GM18951 (cell line): Measurements from ENCODE around the gene CD300LD.
"Not testable (repeated sequence)": the region's sequence is repeated elsewhere in the genome, so short reads cannot be mapped to it uniquely, and the experiment has no call there.

Source experiments
- POLR2A ChIP-seq: IDR thresholded peaks from 4 replicates; pipeline ENCODE4 v1.6.1; 2011; ENCODE audit warnings: mild to moderate bottlenecking; ENCODE audit not compliant: insufficient read length, insufficient read depth; ENCODE audit errors: extremely low read depth
- in situ Hi-C: fragments of 300-500 bp; cut with MboI; formaldehyde crosslinking; loops from one replicate; pipeline ENCODE4 v1.12.0; 2022; ENCODE audit warnings: low sequenced_read_pairs, mixed read lengths, inconsistent platforms; ENCODE audit not compliant: unreplicated experiment

CD300LD gene

DNA sequence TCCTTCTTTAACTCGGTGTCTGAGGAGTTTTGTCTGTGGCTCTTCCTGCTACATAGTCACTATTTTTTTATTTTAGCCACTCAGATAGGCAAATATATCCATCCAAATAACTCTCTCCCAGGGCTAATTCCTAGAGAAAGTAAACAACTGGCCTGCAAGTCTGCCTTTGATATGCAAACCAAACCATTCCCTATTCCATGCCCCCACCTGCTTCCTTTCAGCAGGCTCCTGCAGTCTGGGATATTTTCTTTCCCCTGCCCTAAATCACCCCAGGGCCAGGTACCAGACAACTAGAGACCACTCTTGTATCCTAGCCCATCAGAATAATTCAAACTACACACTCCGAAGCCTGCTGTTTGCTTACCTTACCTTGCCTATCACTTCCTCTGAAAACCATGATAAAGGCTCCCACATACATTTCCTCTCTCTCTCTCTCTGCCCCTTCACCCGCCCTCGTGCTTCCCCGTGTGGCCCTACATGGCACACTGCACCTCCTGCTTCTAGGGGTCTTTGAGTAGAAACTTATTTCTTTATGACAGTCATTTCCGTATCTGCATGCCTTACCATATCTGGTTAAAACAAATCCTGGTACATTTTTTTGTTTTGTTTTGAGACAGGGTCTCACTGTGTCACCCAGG lies 33.1 kb downstream of the CD300LD start:
- in situ Hi-C loops: no loop called here
- TF ChIP-seq POLR2A: no peak

DNA sequence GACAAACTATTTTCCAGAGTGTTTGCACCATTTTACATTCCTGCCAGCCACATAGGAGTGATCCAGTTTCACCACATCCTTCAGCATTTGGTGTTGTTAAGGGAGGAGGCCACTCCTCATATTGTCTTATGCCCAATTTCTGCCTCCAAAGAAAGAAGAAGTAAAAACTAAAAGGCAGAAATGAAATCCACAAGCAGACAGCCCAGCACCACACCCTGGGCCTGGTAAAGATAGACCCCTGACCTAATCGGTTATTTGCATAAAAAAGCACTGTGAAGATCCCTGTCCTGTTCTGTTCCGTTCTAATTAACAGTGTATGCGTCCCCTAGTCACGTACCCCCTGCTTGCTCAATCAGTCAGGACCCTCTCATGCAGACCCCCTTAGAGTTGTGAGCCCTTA lies 33.7 kb downstream of the CD300LD start:
- in situ Hi-C loops: not testable (repeated sequence)

- no peak for TF ChIP-seq POLR2A
- in situ Hi-C loops: no loop called here
Measured at GRCh38 chr17:74555427-74555940, 36.6 kb downstream of the CD300LD start.

- TF ChIP-seq POLR2A: no peak
- in situ Hi-C loops: no loop called here
Measured at GRCh38 chr17:74554909-74555308, 37.2 kb downstream of the CD300LD start.

GRCh38 chr17:74552037-74552436 lies 40.0 kb downstream of the CD300LD start:
- TF ChIP-seq POLR2A: no peak
- in situ Hi-C loops: no loop called here

DNA sequence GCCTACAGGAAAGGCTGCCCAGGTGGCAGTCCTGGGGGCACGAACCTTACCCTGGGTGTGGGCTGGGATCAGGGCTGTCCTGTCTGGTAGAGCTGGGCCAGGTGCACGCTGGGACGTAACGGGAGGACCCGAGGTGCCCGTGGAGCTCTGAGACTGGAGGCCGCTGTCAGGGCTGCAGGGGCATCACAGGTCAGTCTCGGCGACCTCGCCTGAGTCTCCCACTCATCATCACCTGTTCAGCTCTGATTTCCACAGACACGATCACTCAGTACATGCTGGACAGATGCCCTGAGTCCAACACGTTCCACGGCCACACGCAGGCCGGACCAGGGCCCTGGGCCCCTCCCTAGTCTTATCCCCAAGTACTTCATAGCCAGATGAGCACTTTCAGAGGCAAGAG lies 41.5 kb downstream of the CD300LD start:
- in situ Hi-C loops: no loop called here

GRCh38 chr17:74549343-74549742 lies 42.7 kb downstream of the CD300LD start:
- in situ Hi-C loops: no loop called here

More for the DNA sequence above, 41.5 kb downstream of the CD300LD start:
- no peak for TF ChIP-seq POLR2A

GRCh38 chr17:74547736-74548135 lies 44.3 kb downstream of the CD300LD start:
- in situ Hi-C loops: no loop called here

More at GRCh38 chr17:74549343-74549742, 42.7 kb downstream of the CD300LD start:
- TF ChIP-seq POLR2A: no peak

DNA sequence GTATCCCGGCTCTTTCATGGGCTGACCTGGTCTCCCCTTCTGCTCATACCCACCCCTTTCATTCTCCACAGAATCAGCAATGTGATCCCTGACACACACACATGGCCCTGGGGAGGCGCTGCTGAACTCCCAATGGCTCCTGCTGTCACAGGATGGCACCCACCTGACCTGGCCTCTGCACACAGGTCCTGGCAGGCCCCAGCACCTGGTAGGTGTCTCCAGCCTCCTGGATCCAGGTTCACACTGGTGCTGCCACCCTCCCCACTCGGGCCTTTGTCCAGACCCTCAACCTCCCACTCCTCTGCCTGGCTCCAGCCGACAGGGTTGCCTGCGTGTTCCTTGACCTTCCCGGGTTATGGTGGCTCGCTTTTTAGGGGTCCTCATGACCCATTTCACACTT lies 44.8 kb downstream of the CD300LD start:
- in situ Hi-C loops: no loop called here
- no peak for TF ChIP-seq POLR2A

More at GRCh38 chr17:74547736-74548135, 44.3 kb downstream of the CD300LD start:
- no peak for TF ChIP-seq POLR2A

DNA sequence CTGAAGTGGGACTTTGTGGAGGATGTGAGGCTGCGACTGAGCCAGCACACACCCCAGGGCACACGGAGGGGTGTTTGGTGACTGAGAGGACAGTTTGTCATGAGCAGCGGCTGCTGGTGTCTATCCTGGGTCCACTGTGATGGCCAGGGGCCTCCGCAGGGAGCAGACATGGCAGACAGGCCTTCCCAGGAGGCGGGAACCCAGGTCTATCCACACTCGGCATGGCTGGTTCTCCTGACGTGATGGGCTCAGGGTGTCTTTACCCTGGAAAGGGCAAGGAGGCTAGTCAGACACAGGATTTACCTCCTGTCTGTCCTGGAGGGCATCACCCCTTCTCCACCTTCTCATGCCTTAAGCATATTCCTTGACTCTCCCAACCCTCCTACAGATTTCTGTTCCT lies 45.5 kb downstream of the CD300LD start:
- in situ Hi-C loops: no loop called here
- no peak for TF ChIP-seq POLR2A

DNA sequence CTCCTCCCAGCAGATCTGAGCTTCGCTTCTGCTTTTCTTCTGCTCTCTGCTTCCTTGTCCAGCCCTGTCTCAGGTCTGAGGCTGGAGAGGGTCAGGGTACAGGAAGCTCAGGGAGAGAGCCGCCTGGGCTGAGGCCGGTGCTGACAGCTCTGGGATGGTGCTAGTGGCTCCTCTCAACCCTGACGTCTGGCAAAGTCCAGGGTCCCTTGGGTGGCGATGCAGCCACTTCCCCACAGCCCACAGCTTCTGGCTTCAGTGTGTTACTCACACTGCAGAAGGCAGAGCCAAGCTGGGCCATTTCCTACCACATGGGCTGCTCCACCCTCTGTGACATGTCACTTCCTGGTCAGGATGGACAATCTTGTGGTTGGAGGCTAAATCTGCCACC lies 46.2 kb downstream of the CD300LD start, which contains the start of gene CD300C:
TSS of gene CD300C (minus strand) at position 273 of the 388 bp plus-strand sequence. CDS start 333 bp downstream, outside the sequence.
- in situ Hi-C loops: no loop called here
- TF ChIP-seq POLR2A: no peak

DNA sequence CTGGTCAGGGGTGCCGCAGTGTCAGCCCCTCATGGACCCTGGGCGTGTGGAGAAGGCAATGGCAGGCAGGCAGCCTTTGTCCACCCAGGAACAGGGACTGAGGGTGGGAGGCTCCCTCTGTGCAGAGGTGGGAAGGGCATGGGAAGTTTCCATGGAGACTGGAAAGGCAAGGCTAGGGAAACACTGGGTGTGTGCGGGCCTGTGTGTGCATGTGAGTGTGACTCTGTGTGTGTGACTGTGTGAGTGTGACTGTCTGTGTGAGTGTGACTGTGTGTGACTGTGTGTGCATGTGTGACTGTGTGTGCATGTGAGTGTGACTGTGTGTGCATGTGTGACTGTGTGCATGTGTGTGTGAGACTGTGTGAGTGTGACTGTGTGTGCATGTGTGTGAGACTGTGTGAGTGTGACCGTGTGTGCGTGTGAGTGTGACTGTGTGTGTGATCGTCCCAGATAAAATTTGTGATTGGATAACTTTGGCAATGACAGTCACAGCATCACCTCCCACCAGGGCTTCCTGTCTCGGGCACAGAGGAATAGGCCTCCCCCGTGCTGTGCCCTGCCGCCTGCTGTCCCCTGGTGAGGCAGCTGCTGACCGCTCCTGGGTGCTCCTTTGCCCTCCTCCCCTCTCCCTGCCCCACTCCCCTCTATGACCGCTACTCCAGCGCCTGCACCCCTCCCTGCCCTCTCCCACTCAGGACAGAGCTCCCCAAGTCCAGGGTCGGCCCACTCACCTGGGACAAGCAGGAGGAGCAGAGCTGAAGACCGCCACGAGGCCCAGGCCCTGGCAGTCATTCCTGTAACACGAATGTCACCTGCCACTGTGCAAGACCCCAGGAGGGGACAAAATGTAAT lies 46.9 kb downstream of the CD300LD start:
- in situ Hi-C loops: no loop called here
- no peak for TF ChIP-seq POLR2A

- in situ Hi-C loops: no loop called here
- no peak for TF ChIP-seq POLR2A
Measured at GRCh38 chr17:74543891-74544760, 48.0 kb downstream of the CD300LD start.
